Glutamatergic neuron (in vitro differentiated cells): ENCODE results near the gene SLC7A8. TPM values are rescaled to one million over a fixed set of nuclear protein-coding genes. Genes with fewer than 3 reads are reported as not detected.

Source experiments
- DNase-seq: peaks from one replicate; pipeline ENCODE4 v3.0.0; 2022
- H3K27ac Mint-ChIP-seq: one replicate; pipeline ENCODE4 v1.8.0; 2020; ENCODE audit warnings: mild to moderate bottlenecking, mixed read lengths, inconsistent platforms; ENCODE audit not compliant: unreplicated experiment
- H3K27me3 Mint-ChIP-seq: one replicate; pipeline ENCODE4 v1.8.0; 2020; ENCODE audit warnings: mild to moderate bottlenecking, moderate library complexity, mixed read lengths, inconsistent platforms; ENCODE audit not compliant: unreplicated experiment
- H3K36me3 Mint-ChIP-seq: one replicate; pipeline ENCODE4 v1.8.0; 2020; ENCODE audit warnings: mild to moderate bottlenecking, mixed read lengths, inconsistent platforms; ENCODE audit not compliant: unreplicated experiment
- H3K4me1 Mint-ChIP-seq: one replicate; pipeline ENCODE4 v1.8.0; 2020; ENCODE audit warnings: mild to moderate bottlenecking, low read depth, mixed read lengths, inconsistent platforms; ENCODE audit not compliant: unreplicated experiment
- H3K4me3 Mint-ChIP-seq: one replicate; pipeline ENCODE4 v1.8.0; 2020; ENCODE audit warnings: mild to moderate bottlenecking, mixed read lengths, inconsistent platforms; ENCODE audit not compliant: unreplicated experiment
- H3K9me3 Mint-ChIP-seq: one replicate; pipeline ENCODE4 v1.8.0; 2020; ENCODE audit warnings: mild to moderate bottlenecking, moderate library complexity, mixed read lengths, inconsistent platforms; ENCODE audit not compliant: unreplicated experiment
- total RNA-seq: library from RNA; stranded (reverse); fragmentation: NEBNext Ultra II Directional; extraction: Animal tissue kit (Norgen Biotek cat#: 25700); gene quantifications from one replicate; pipeline ENCODE4 v1.2.1, GENCODE V29; 2021; ENCODE audit not compliant: unreplicated experiment
- TF ChIP-seq, protein P1 (sequence below): fragments of 200-600 bp; sonication (generic); IDR thresholded peaks from one replicate; pipeline ENCODE4 v1.5.0; 2021; ENCODE audit not compliant: partially characterized antibody, unreplicated experiment

Gene SLC7A8
- total RNA-seq, 1 donor from 2014 or later: 7.9 TPM

DNA sequence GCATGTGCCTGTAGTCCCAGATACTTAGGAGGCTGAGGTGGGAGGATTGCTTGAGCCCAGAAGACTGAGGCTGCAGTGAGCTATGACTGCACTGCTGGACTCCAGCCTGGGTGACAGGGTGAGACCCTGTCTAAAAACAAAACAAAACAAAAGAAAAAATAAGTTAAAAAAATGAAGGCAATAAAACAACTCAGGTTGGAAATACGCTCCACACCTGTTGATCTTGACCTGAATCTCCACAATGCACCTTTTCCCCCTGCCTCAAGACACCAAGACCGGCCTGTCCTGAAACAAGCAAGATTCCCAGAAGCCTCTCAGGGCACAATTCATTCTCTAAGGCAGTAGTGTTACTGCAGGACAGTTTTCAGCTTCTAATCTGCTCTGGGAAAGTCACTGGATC, 43.6 kb downstream of the SLC7A8 start:
- H3K36me3 Mint-ChIP-seq: no peaks in the 10 kb centered on the region
- no peaks in the 10 kb centered on the region for H3K9me3 Mint-ChIP-seq
- H3K4me3 Mint-ChIP-seq: no peak overlapping the region
- TF ChIP-seq, protein P1, sequence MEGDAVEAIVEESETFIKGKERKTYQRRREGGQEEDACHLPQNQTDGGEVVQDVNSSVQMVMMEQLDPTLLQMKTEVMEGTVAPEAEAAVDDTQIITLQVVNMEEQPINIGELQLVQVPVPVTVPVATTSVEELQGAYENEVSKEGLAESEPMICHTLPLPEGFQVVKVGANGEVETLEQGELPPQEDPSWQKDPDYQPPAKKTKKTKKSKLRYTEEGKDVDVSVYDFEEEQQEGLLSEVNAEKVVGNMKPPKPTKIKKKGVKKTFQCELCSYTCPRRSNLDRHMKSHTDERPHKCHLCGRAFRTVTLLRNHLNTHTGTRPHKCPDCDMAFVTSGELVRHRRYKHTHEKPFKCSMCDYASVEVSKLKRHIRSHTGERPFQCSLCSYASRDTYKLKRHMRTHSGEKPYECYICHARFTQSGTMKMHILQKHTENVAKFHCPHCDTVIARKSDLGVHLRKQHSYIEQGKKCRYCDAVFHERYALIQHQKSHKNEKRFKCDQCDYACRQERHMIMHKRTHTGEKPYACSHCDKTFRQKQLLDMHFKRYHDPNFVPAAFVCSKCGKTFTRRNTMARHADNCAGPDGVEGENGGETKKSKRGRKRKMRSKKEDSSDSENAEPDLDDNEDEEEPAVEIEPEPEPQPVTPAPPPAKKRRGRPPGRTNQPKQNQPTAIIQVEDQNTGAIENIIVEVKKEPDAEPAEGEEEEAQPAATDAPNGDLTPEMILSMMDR: no peak
- peaks cover 2% of the 10 kb centered on the region for H3K27me3 Mint-ChIP-seq
- no peak overlapping the region for H3K27ac Mint-ChIP-seq
- no peak for DNase-seq
- H3K4me1 Mint-ChIP-seq: no peaks in the 10 kb centered on the region

DNA sequence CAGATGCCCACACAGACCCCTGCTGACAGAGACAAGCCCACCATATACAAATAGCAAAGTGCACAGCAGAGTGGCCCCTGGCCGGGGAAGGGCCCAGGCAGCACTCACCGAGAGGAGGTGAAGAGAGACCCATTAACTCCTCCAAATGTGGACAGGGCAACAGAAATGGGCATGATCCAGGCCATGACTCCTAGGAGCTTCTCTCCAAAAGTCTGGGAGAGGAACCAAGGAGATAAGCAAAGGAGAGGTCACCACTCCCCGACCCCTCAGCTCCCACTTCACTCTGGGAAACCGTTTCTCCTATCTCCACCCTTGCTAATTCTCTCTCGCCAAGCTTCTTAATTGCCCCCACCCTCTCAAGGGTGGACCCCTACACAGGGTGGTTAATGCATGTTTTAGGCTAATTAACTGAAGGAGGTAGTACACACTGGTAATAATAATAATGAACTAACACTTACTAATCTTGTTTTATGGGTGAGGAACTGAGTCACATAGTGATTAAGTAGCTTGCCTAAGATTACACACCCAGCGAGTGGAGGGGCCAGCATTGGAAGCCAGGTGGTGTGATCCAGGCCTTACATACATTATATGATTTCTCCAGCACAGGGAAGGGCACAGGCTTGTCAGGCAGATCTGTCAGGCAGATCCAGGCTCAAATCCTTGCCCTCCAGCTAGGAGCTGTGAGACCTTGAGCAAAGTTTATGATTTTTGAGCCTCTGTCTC, 45.5 kb downstream of the SLC7A8 start:
- TF ChIP-seq, protein P1: no peak
- H3K36me3 Mint-ChIP-seq: no peaks in the 10 kb centered on the region
- no peaks in the 10 kb centered on the region for H3K4me1 Mint-ChIP-seq
- H3K27me3 Mint-ChIP-seq: peaks cover 2% of the 10 kb centered on the region
- no peak overlapping the region for H3K27ac Mint-ChIP-seq
- no peaks in the 10 kb centered on the region for H3K9me3 Mint-ChIP-seq
- no peak for DNase-seq
- no peak overlapping the region for H3K4me3 Mint-ChIP-seq

DNA sequence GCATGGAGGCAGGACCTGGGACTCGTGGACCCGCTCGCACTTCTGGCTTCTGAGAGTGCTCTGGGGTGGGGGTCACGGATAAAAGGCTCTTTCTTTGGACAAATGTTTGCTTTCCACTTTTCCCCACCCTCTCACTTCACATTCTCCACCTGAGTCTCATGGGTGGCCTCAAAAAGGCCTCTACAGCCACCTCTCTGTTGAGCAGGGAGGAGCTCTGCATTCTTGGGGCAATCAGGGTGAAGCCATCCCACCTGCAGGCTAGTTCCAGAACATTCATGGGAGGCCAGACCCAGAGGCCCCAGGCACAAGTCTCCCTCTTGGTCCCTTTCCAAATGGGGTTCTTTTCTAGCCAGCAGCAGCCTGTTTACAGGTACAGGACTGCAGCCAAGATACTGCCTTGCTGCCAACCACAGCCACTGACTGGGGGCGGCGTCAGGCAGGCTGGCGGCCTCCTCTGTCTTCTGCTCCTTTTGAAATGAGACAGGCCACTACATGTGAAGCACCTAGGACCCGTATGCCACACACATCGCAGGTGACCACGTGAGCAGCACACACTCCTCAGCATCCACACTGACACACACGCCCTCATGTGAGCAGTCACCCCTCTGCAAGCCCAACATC, 46.2 kb downstream of the SLC7A8 start:
- TF ChIP-seq, protein P1: no peak
- Mint-ChIP-seq H3K4me3 (no peak overlapping the region), H3K36me3 (no peaks in the 10 kb centered on the region)

DNA sequence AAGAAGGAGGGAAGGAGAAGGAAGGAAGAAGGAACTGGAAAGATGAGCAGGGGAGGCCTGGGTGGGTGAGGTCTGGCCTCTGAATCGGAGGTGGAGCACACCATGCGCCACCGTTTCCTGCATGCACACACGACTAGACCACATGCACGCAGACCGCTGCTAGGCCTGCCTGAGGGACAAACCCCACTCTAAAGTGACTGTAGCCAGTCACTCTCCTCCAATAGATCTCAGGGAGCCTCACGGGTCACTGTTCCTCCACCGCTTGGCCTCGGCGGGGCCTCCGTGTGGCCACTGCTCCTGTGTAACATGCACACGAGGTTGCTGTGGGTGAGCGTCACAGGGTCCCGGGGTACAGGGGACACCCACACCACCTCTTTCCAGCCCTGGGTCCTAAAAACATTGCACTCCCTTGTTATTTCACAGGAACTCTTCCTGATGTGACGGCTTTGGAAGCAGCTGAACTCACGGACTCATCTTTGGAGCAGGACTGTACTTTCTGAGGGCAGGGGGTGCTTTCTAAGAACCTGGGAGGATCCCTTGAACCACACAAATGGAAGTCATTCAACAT, 46.8 kb downstream of the SLC7A8 start:
- H3K36me3 Mint-ChIP-seq: no peaks in the 10 kb centered on the region
- TF ChIP-seq, protein P1: no peak
- no peak overlapping the region for H3K27ac Mint-ChIP-seq
- H3K27me3 Mint-ChIP-seq: peaks cover 2% of the 10 kb centered on the region
- H3K9me3 Mint-ChIP-seq: no peaks in the 10 kb centered on the region
- no peak for DNase-seq
- H3K4me3 Mint-ChIP-seq: no peak overlapping the region
- no peaks in the 10 kb centered on the region for H3K4me1 Mint-ChIP-seq

More for the DNA sequence above, 46.2 kb downstream of the SLC7A8 start:
- peaks cover 2% of the 10 kb centered on the region for H3K27me3 Mint-ChIP-seq
- no peak for DNase-seq
- no peak overlapping the region for H3K27ac Mint-ChIP-seq
- H3K4me1 Mint-ChIP-seq: no peaks in the 10 kb centered on the region
- H3K9me3 Mint-ChIP-seq: no peaks in the 10 kb centered on the region

DNA sequence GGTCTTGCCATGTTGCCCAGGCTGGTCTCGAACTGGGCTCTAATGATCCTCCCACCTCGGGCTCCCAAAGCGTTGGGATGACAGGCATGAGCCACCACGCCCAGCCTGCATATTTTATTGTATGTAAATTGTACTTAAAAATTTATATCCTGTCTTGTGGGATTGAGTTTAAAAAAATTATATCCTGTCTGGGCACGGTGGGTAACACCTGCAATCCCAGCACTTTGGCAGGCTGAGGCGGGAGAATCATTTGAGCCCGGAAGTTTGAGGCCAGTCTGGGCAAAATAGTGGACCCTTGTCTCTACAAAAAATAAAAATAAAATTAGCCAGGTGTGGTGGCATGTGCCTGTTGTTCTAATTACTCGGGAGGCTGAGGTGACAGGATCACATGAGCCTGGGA, 50.5 kb downstream of the SLC7A8 start:
- TF ChIP-seq, protein P1: no peak
- no peak overlapping the region for H3K27ac Mint-ChIP-seq
- H3K27me3 Mint-ChIP-seq: peaks cover 5% of the 10 kb centered on the region
- DNase-seq: no peak
- no peaks in the 10 kb centered on the region for H3K9me3 Mint-ChIP-seq
- no peaks in the 10 kb centered on the region for H3K4me1 Mint-ChIP-seq
- H3K36me3 Mint-ChIP-seq: peaks cover 7% of the 10 kb centered on the region
- no peak overlapping the region for H3K4me3 Mint-ChIP-seq
